ENCODE data around the gene PRKAG3. TPM values are rescaled to one million over a fixed set of nuclear protein-coding genes. Genes with fewer than 3 reads are reported as not detected.

The PRKAG3 gene
- total and polyA plus RNA-seq, 9 of the 15 experiments (the other 6 are each of a cell fraction or from before 2014, with no cell fraction given): not detected

GRCh38 chr2:218856896-218857243 lies 25.3 kb upstream of the PRKAG3 start:
- Histone ChIP-seq H3K9ac (ENCODE audit: insufficient read depth in 1 of 2, low read depth in 2 of 2, low read length in 2 of 2) (no peak overlapping the region), H3K79me2 (ENCODE audit: control insufficient read depth, insufficient read depth, low read length) (no peaks in the 10 kb centered on the region), H4K20me1 (replicated peaks; ENCODE audit: control insufficient read depth, insufficient read depth, low read length) (peaks cover 6% of the 10 kb centered on the region; the same call in 1 of the 2 replicates), H3K36me3 (ENCODE audit: control insufficient read depth, insufficient read depth, low read length) (no peaks in the 10 kb centered on the region), H3K27ac (ENCODE audit: extremely low read depth, low read depth, low read length) (no peak overlapping the region), H3K9me1 (ENCODE audit: control insufficient read depth, insufficient read depth, low read length) (no peaks in the 10 kb centered on the region), H3K9me3 (replicated peaks; ENCODE audit: control insufficient read depth, insufficient read depth, low read depth, low read length) (no peaks in the 10 kb centered on the region), H3K27me3 (ENCODE audit: control insufficient read depth in 2 of 2, insufficient read depth in 2 of 2, low read length in 2 of 2) (peaks cover 0 to 56% of the 10 kb centered on the region in 2 experiments; a peak in 4 of 5 replicates), H3K4me1 (replicated peaks in 1 of 2; ENCODE audit: control insufficient read depth in 2 of 2, insufficient read depth in 2 of 2, low read length in 2 of 2) (peaks cover 3 to 15% of the 10 kb centered on the region in 2 experiments; a peak in 3 of 5 replicates), H2AFZ (ENCODE audit: low read depth, low read length) (no peak overlapping the region), H3K4me2 (ENCODE audit: insufficient read depth, low read length) (no peak overlapping the region), H3K4me3 (no peak overlapping the region)
- POLR2A ChIA-PET: no interaction called here
- CTCF ChIA-PET (ENCODE audit: low intra/inter-chr PET ratio): no interaction called here
- intact Hi-C loops (cut with micrococcal nuclease): loop anchor here (10.0 kb wide), 1 partner anchor 298 kb away; no protein-coding TSS in a partner anchor
- DNase-seq (ENCODE audit: extremely low read depth in 1 of 4, low spot score in 3 of 4) (no peak), FAIRE-seq (no peak), ATAC-seq (no peak)
- BruUV-seq (replicated peaks): no TSS peak
- in situ Hi-C loops (cut with MboI): loop anchor here (10.0 kb wide), 1 partner anchor 258 kb away; no protein-coding TSS in a partner anchor
- WGBS (ENCODE audit: insufficient coverage, low coverage, missing lambda C conversion rate): 22% methylated on average over 1 of the region's 1 CpG
- TF ChIP-seq ZNF668 (CRISPR knock-in tag; IDR thresholded peaks at IDR 0.05) (no peak), CREB3 (tag; conservative IDR thresholded peaks at IDR 0.05; ENCODE audit: low read depth) (no peak), ZNF140 (CRISPR knock-in tag; IDR thresholded peaks at IDR 0.05) (no peak)

All from K562 (cell line).